GM19468 (cell line): Measurements from ENCODE around the gene TMC1.

Experiments used
- ATAC-seq: cut with Tn5 transposase; IDR thresholded peaks from one replicate; pipeline ENCODE4 v1.9.1; 2021; ENCODE audit warnings: mild to moderate bottlenecking, moderate library complexity, moderate number of reproducible peaks; ENCODE audit not compliant: unreplicated experiment; ENCODE audit errors: extremely low read depth

The TMC1 gene

GRCh38 chr9:72733895-72734294 lies 212.5 kb downstream of the TMC1 start:
- no peak for ATAC-seq

GRCh38 chr9:72734631-72735030 lies 213.2 kb downstream of the TMC1 start:
- no peak for ATAC-seq

GRCh38 chr9:72743836-72744235 lies 222.4 kb downstream of the TMC1 start:
- no peak for ATAC-seq

- ATAC-seq = no peak
Observed at GRCh38 chr9:72749276-72749675, 227.9 kb downstream of the TMC1 start.

GRCh38 chr9:72751541-72751940 lies 230.1 kb downstream of the TMC1 start:
- no peak for ATAC-seq

- ATAC-seq = no peak
Observed at GRCh38 chr9:72753266-72753893, 232.0 kb downstream of the TMC1 start.

GRCh38 chr9:72755836-72756235 lies 234.4 kb downstream of the TMC1 start:
- ATAC-seq = no peak

- ATAC-seq = no peak
Observed at GRCh38 chr9:72758944-72759343, 237.5 kb downstream of the TMC1 start.

GRCh38 chr9:72763022-72763421 lies 241.6 kb downstream of the TMC1 start:
- no peak for ATAC-seq

- ATAC-seq = no peak
Observed at GRCh38 chr9:72769546-72769945, 248.1 kb downstream of the TMC1 start.

GRCh38 chr9:72772661-72773060 lies 251.3 kb downstream of the TMC1 start:
- ATAC-seq = no peak

- ATAC-seq = no peak
Observed at GRCh38 chr9:72773570-72773969, 252.2 kb downstream of the TMC1 start.

GRCh38 chr9:72775570-72775969 lies 254.2 kb downstream of the TMC1 start:
- ATAC-seq = no peak

GRCh38 chr9:72779614-72780013 lies 258.2 kb downstream of the TMC1 start:
- ATAC-seq = no peak

- ATAC-seq = no peak
Observed at GRCh38 chr9:72786948-72787347, 265.5 kb downstream of the TMC1 start.

GRCh38 chr9:72788966-72789735 lies 267.7 kb downstream of the TMC1 start:
- ATAC-seq = no peak

- no peak for ATAC-seq
Observed at GRCh38 chr9:72789885-72790284, 268.5 kb downstream of the TMC1 start.

GRCh38 chr9:72790989-72791388 lies 269.6 kb downstream of the TMC1 start:
- ATAC-seq = no peak

- no peak for ATAC-seq
Observed at GRCh38 chr9:72791436-72791835, 270.0 kb downstream of the TMC1 start.

- no peak for ATAC-seq
Observed at GRCh38 chr9:72794946-72795345, 273.5 kb downstream of the TMC1 start.

GRCh38 chr9:72800328-72800994 lies 279.1 kb downstream of the TMC1 start:
- ATAC-seq = no peak
